ENCODE measurements around the gene RFX2.
"Not testable (repeated sequence)": the region's sequence is repeated elsewhere in the genome, so short reads cannot be mapped to it uniquely, and the experiment has no call there.

The RFX2 gene

DNA sequence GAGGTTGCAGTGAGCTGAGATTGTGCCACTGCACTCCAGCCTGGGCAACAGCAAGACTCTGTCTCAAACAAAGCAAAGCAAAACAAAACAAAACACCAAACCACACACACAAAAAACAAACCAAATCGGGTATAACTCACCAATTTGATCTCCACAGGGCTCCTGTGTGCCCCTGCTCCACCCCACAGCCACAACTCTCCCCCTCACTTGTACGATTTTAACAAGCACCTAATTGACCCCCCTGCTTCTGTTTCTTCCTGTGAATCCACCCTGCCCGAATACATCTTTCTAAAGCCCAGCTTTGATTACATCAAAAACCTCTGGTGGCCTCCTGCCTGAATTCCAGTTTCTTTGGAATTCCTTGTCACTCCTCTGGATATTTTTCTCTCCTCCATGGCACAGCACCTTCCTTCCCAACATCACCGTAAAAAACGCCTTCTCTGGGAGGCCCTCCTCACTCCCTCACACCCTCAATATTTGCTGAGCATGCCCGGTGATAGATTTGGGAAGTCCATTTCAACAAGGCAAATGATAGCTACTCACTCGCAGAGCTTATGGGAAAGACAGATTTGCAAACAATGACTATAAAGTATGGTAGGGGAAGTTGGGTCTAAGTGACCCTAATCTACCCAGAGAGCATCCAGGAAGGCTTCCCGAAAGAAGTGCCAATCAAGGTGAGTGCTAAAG, 120.8 kb downstream of the RFX2 start:
- H3K4me3 ChIP-seq (ENCODE audit: low read depth, low read length), result no peak overlapping the region
- DNase-seq (ENCODE audit: low read depth, low spot score), result no peak
- TF ChIP-seq, protein P1, sequence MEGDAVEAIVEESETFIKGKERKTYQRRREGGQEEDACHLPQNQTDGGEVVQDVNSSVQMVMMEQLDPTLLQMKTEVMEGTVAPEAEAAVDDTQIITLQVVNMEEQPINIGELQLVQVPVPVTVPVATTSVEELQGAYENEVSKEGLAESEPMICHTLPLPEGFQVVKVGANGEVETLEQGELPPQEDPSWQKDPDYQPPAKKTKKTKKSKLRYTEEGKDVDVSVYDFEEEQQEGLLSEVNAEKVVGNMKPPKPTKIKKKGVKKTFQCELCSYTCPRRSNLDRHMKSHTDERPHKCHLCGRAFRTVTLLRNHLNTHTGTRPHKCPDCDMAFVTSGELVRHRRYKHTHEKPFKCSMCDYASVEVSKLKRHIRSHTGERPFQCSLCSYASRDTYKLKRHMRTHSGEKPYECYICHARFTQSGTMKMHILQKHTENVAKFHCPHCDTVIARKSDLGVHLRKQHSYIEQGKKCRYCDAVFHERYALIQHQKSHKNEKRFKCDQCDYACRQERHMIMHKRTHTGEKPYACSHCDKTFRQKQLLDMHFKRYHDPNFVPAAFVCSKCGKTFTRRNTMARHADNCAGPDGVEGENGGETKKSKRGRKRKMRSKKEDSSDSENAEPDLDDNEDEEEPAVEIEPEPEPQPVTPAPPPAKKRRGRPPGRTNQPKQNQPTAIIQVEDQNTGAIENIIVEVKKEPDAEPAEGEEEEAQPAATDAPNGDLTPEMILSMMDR (IDR thresholded peaks at IDR 0.05; ENCODE audit: insufficient read depth, low read length, missing control alignments), result no peak
- ChIA-PET CTCF (interaction anchor here (0.6 to 8.3 kb wide), 17 partner anchors 10 to 1157 kb away, joined by 3 to 122 read pairs (median 6); no protein-coding TSS in a partner anchor), POLR2A (no interaction called here)

- POLR2A ChIA-PET, result no interaction called here
- CTCF ChIA-PET, result interaction anchor here (0.9 to 8.3 kb wide), 23 partner anchors 9 to 384 kb away, joined by 3 to 122 read pairs (median 6); partner anchors contain the start of gene ALKBH7
- TF ChIP-seq, protein P1 (IDR thresholded peaks at IDR 0.05; ENCODE audit: insufficient read depth, low read length, missing control alignments), result no peak
Measured at GRCh38 chr19:5988517-5989387, 121.5 kb downstream of the RFX2 start.

GRCh38 chr19:5987077-5987818, 123.1 kb downstream of the RFX2 start:
- POLR2A ChIA-PET, result no interaction called here
- H3K4me3 ChIP-seq (ENCODE audit: low read depth, low read length), result peak overlapping the region; percentile 42

More at GRCh38 chr19:5988517-5989387, 121.5 kb downstream of the RFX2 start:
- no peak overlapping the region for H3K4me3 ChIP-seq (ENCODE audit: low read depth, low read length)
- no peak for DNase-seq (ENCODE audit: low read depth, low spot score)

DNA sequence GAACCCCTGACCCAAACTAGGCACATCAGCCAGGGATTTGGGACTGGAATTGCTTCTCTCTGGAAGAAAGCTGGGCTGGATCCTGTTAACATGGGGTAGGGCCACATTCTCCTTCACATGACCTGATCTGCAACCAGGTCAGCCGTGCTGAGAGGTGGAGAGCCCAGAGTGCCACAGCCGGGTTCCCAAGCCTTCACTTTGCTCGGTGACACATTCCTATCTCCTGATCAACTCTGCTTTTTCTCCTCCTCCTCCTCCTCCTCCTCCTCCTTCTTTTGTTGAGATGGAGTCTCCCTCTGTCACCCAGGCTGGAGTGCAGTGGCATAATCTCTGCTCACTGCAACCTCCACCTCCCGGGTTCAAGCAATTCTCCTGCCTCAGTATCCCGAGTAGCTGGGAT, 124.5 kb downstream of the RFX2 start:
- POLR2A ChIA-PET; H3K4me3 ChIP-seq (ENCODE audit: low read depth, low read length); DNase-seq (ENCODE audit: low read depth, low spot score): not testable (repeated sequence)
- CTCF ChIA-PET, result interaction anchor here (0.7 to 8.3 kb wide), 13 partner anchors 8 to 375 kb away, joined by 3 to 122 read pairs (median 6); partner anchors contain the start of genes CLPP and RANBP3

More at GRCh38 chr19:5987077-5987818, 123.1 kb downstream of the RFX2 start:
- TF ChIP-seq, protein P1 (IDR thresholded peaks at IDR 0.05; ENCODE audit: insufficient read depth, low read length, missing control alignments), result peak; percentile 72
- CTCF ChIA-PET, result interaction anchor here (0.9 to 8.3 kb wide), 32 partner anchors 8 to 385 kb away, joined by 3 to 122 read pairs (median 6); partner anchors contain the start of genes ALKBH7 and CLPP
- DNase-seq (ENCODE audit: low read depth, low spot score), result peak; percentile 34

DNA sequence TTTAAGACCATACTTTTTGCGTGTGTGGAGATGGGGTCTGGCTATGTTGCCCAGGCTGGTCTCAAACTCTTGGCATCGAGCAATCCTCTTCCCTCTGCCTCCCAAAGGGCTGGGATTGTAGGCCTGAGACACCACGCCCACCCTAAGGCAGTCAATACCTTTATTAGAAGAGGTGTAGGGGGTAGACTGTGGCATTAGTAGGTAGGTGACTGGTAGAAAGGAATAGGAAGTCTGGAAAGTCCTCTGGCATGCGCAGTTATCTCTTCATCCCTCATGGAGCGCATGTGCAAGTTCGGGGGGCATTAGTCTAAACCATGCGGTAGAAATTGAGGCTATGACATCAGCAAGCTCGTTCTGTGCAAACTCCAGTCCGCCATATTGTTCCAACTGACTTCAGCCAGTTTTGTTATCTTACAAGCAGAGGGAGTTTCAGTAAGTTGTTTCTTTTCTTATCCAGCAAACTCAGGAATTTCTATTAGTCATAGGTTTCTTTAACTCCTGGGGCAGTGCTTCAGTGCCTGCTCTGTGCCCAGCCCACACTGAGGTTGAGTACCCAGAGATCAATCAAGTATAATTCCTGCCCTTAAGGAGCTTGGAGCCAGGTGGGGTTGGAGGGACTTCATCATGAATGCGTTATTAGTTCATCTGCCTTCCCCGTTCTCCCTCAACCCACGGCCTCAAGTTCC, 125.1 kb downstream of the RFX2 start:
- DNase-seq (ENCODE audit: low read depth, low spot score), result no peak
- ChIA-PET POLR2A (no interaction called here), CTCF (interaction anchor here (0.6 to 8.3 kb wide), 14 partner anchors 7 to 181 kb away, joined by 3 to 122 read pairs (median 5); partner anchors contain the start of gene RANBP3)
- no peak overlapping the region for H3K4me3 ChIP-seq (ENCODE audit: low read depth, low read length)
- TF ChIP-seq, protein P1 (IDR thresholded peaks at IDR 0.05; ENCODE audit: insufficient read depth, low read length, missing control alignments), result no peak

DNA sequence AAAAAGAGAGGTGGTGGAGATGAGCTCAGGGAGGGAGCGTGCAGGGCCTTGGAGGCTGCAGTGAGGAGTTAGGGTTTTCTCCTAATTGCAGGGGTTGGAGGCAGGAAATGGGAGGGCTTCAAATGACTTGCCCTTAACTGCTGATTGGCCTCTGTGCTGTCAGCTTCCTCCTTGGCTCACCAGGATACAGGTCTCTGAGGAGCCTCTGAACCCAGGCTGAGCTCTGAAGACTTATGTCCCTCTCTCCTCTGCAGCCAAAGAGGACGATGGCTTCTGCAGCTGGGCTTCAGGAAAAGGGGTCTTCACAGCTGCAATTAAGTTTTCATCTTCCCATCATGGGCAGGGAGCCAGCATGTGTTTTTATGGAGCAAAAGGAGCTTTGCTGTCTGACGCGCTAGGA, 125.7 kb downstream of the RFX2 start:
- POLR2A ChIA-PET, result no interaction called here
- H3K4me3 ChIP-seq (ENCODE audit: low read depth, low read length), result no peak overlapping the region
- TF ChIP-seq, protein P1 (IDR thresholded peaks at IDR 0.05; ENCODE audit: insufficient read depth, low read length, missing control alignments), result no peak
- no peak for DNase-seq (ENCODE audit: low read depth, low spot score)
- CTCF ChIA-PET, result interaction anchor here (0.6 to 8.3 kb wide), 11 partner anchors 9 to 181 kb away, joined by 3 to 122 read pairs (median 6); no protein-coding TSS in a partner anchor
